HepG2 (cell line): Measurements from ENCODE around the gene UST. TPM values are rescaled to one million over a fixed set of nuclear protein-coding genes. Genes with fewer than 3 reads are reported as not detected.
A peak's percentile ranks its signal among the peaks of the same experiment; 100 is the strongest.

Source experiments
- AGO1 ChIP-seq: fragments of 200-400 bp; formaldehyde crosslinking; IDR thresholded peaks from 2 replicates; pipeline ENCODE4 v1.6.1; 2017; ENCODE audit warnings: mild to moderate bottlenecking, low read depth, low read length, moderate library complexity; ENCODE audit not compliant: poor library complexity, severe bottlenecking
- CHD4 ChIP-seq: fragments of 200-600 bp; sonication (generic); IDR thresholded peaks from 2 replicates; pipeline ENCODE4 v1.7.0; 2017; ENCODE audit warnings: mild to moderate bottlenecking, low read length, borderline replicate concordance
- GATAD2A ChIP-seq: IDR thresholded peaks from 2 replicates; pipeline ENCODE4 v1.6.1; 2016
- GTF3A ChIP-seq: sonication (generic); formaldehyde crosslinking; conservative IDR thresholded peaks from 2 replicates; pipeline ENCODE4 v1.4.0; 2020; ENCODE audit warnings: mild to moderate bottlenecking, missing genetic modification reagents
- NONO ChIP-seq, 2 experiments: fragments of 450-650 bp in 1 of 2; sonication (generic) in 1 of 2; formaldehyde crosslinking in 1 of 2; IDR thresholded peaks in 1 of 2; conservative IDR thresholded peaks in 1 of 2; 2 replicates each; pipeline versions ENCODE4 v1.6.1 to v1.8.0; 2017 to 2022; ENCODE audit warnings: mild to moderate bottlenecking in 1 of 2, missing genetic modification reagents in 1 of 2, moderate library complexity in 1 of 2
- NPAS2 ChIP-seq: sonication (generic); formaldehyde crosslinking; IDR thresholded peaks from 2 replicates; pipeline ENCODE4 v1.8.0; 2022; ENCODE audit warnings: mild to moderate bottlenecking, missing genetic modification reagents, borderline replicate concordance
- NR2F2 ChIP-seq: IDR thresholded peaks from 2 replicates; pipeline ENCODE4 v1.6.1; 2012; ENCODE audit warnings: low read depth, inconsistent platforms, borderline replicate concordance
- RBFOX2 ChIP-seq: fragments of 200-400 bp; formaldehyde crosslinking; IDR thresholded peaks from 2 replicates; pipeline ENCODE4 v1.6.1; 2017; ENCODE audit warnings: low read depth, mild to moderate bottlenecking, low read length
- RXRB ChIP-seq: IDR thresholded peaks from 2 replicates; pipeline ENCODE4 v1.6.1; 2016; ENCODE audit warnings: borderline replicate concordance, missing genetic modification reagents, missing compliant biosample characterization
- ZNF138 ChIP-seq: sonication (generic); formaldehyde crosslinking; IDR thresholded peaks from 2 replicates; pipeline ENCODE4 v1.5.0; 2020; ENCODE audit warnings: mild to moderate bottlenecking, low read depth, missing genetic modification reagents
- ZNF225 ChIP-seq: sonication (generic); formaldehyde crosslinking; IDR thresholded peaks from 2 replicates; pipeline ENCODE4 v1.4.0; 2020; ENCODE audit warnings: mild to moderate bottlenecking, missing genetic modification reagents
- ZNF230 ChIP-seq: sonication (generic); formaldehyde crosslinking; IDR thresholded peaks from 2 replicates; pipeline ENCODE4 v1.4.0; 2020; ENCODE audit warnings: mild to moderate bottlenecking, missing genetic modification reagents
- ZNF282 ChIP-seq: fragments of 450-650 bp; IDR thresholded peaks from 2 replicates; pipeline ENCODE4 v1.6.1; 2018; ENCODE audit not compliant: partially characterized antibody
- ZNF468 ChIP-seq: sonication (generic); formaldehyde crosslinking; IDR thresholded peaks from 2 replicates; pipeline ENCODE4 v1.8.0; 2022; ENCODE audit warnings: mild to moderate bottlenecking, moderate library complexity, missing genetic modification reagents
- ZNF577 ChIP-seq: sonication (generic); formaldehyde crosslinking; IDR thresholded peaks from 2 replicates; pipeline ENCODE4 v1.4.0; 2020; ENCODE audit warnings: mild to moderate bottlenecking, low read depth, missing genetic modification reagents, borderline replicate concordance
- ZNF674 ChIP-seq: sonication (generic); formaldehyde crosslinking; IDR thresholded peaks from 2 replicates; pipeline ENCODE4 v1.5.0; 2020; ENCODE audit warnings: low read depth, mild to moderate bottlenecking, missing genetic modification reagents
- ZNF773 ChIP-seq: sonication (generic); formaldehyde crosslinking; IDR thresholded peaks from 2 replicates; pipeline ENCODE4 v1.4.0; 2020; ENCODE audit warnings: missing genetic modification reagents, borderline replicate concordance
- ZNF780A ChIP-seq: sonication (generic); formaldehyde crosslinking; IDR thresholded peaks from 2 replicates; pipeline ENCODE4 v1.8.0; 2022; ENCODE audit warnings: mild to moderate bottlenecking, missing genetic modification reagents, moderate library complexity
- ZNF841 ChIP-seq: sonication (generic); formaldehyde crosslinking; IDR thresholded peaks from 2 replicates; pipeline ENCODE4 v1.8.1; 2023; ENCODE audit warnings: missing genetic modification reagents, borderline replicate concordance
- polyA plus RNA-seq, 8 experiments: library from polyadenylated mRNA; depleted of rRNA in 3 of 8; stranded (reverse) in 7 of 8; unstranded in 1 of 8; fragments of >200 nt; fragmentation: Illumina TruSeq in 4 of 8; extraction: Trizol in 4 of 8; gene quantifications; 2 replicates each; pipeline versions ENCODE4 v1.2.1 to v1.2.3, GENCODE V29; 2011 to 2016; ENCODE audit warnings: low read depth in 4 of 8, missing spikeins in 1 of 8, mixed read lengths in 1 of 8; ENCODE audit not compliant: insufficient read depth in 1 of 8
- total RNA-seq, 5 experiments: library from RNA; depleted of rRNA; stranded (reverse); fragments of >200 nt; fragmentation: Illumina TruSeq; extraction: Trizol; gene quantifications; 2 replicates each; pipeline ENCODE4 v1.2.3, GENCODE V29; 2016; ENCODE audit warnings: low read depth in 1 of 5
- TF ChIP-seq, protein P1 (sequence below): sonication (generic); formaldehyde crosslinking; IDR thresholded peaks from 2 replicates; pipeline ENCODE4 v1.5.1; 2020; ENCODE audit warnings: mild to moderate bottlenecking, missing genetic modification reagents, borderline replicate concordance
- TF ChIP-seq, protein P2 (sequence below): sonication (generic); formaldehyde crosslinking; IDR thresholded peaks from 2 replicates; pipeline ENCODE4 v1.9.0; 2022; ENCODE audit warnings: low read depth, missing genetic modification reagents
- TF ChIP-seq, protein P3 (sequence below): sonication (generic); formaldehyde crosslinking; IDR thresholded peaks from 2 replicates; pipeline ENCODE4 v1.4.0; 2020; ENCODE audit warnings: missing genetic modification reagents, low read depth, mild to moderate bottlenecking, borderline replicate concordance

Gene UST
- total and polyA plus RNA-seq, 2 of the 13 experiments (the other 11 are each of a cell fraction or from before 2014, with no cell fraction given) = 0.27 TPM; not detected in 1

DNA sequence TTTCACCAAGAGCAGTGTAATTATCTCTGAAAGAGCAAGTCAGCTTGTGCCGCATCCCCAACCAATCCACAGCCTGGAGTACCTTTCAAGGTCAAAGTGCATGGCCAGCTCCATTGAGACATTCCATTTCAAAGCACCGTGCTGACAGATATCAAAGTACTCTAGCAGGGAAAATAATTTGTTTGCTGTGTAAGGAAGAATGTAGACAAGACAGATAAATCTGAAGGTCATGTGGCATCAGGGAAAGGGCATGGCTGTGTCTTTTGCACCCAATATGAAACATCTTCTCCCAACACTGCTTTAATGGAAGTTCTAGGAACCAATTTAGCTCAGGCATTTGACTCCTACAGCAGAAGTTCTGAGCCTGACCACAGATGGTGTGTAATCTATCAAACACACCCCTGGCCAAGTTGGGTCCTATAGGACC is 328.0 kb downstream of the UST start (continued):
- TF ChIP-seq, protein P1, sequence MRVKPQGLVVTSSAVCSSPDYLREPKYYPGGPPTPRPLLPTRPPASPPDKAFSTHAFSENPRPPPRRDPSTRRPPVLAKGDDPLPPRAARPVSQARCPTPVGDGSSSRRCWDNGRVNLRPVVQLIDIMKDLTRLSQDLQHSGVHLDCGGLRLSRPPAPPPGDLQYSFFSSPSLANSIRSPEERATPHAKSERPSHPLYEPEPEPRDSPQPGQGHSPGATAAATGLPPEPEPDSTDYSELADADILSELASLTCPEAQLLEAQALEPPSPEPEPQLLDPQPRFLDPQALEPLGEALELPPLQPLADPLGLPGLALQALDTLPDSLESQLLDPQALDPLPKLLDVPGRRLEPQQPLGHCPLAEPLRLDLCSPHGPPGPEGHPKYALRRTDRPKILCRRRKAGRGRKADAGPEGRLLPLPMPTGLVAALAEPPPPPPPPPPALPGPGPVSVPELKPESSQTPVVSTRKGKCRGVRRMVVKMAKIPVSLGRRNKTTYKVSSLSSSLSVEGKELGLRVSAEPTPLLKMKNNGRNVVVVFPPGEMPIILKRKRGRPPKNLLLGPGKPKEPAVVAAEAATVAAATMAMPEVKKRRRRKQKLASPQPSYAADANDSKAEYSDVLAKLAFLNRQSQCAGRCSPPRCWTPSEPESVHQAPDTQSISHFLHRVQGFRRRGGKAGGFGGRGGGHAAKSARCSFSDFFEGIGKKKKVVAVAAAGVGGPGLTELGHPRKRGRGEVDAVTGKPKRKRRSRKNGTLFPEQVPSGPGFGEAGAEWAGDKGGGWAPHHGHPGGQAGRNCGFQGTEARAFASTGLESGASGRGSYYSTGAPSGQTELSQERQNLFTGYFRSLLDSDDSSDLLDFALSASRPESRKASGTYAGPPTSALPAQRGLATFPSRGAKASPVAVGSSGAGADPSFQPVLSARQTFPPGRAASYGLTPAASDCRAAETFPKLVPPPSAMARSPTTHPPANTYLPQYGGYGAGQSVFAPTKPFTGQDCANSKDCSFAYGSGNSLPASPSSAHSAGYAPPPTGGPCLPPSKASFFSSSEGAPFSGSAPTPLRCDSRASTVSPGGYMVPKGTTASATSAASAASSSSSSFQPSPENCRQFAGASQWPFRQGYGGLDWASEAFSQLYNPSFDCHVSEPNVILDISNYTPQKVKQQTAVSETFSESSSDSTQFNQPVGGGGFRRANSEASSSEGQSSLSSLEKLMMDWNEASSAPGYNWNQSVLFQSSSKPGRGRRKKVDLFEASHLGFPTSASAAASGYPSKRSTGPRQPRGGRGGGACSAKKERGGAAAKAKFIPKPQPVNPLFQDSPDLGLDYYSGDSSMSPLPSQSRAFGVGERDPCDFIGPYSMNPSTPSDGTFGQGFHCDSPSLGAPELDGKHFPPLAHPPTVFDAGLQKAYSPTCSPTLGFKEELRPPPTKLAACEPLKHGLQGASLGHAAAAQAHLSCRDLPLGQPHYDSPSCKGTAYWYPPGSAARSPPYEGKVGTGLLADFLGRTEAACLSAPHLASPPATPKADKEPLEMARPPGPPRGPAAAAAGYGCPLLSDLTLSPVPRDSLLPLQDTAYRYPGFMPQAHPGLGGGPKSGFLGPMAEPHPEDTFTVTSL (CRISPR knock-in tag) = peak; percentile 41; the same call in 1 of the 2 replicates
- TF ChIP-seq RXRB = peak; percentile 62; the same call in 1 of the 2 replicates
- TF ChIP-seq, protein P2, sequence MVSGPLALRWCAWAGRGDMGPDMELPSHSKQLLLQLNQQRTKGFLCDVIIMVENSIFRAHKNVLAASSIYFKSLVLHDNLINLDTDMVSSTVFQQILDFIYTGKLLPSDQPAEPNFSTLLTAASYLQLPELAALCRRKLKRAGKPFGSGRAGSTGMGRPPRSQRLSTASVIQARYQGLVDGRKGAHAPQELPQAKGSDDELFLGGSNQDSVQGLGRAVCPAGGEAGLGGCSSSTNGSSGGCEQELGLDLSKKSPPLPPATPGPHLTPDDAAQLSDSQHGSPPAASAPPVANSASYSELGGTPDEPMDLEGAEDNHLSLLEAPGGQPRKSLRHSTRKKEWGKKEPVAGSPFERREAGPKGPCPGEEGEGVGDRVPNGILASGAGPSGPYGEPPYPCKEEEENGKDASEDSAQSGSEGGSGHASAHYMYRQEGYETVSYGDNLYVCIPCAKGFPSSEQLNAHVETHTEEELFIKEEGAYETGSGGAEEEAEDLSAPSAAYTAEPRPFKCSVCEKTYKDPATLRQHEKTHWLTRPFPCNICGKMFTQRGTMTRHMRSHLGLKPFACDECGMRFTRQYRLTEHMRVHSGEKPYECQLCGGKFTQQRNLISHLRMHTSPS (CRISPR knock-in tag) = no peak
- no peak for TF ChIP-seq ZNF577 (CRISPR knock-in tag)
- no peak for TF ChIP-seq AGO1
- TF ChIP-seq ZNF468 = no peak
- TF ChIP-seq ZNF230 (CRISPR knock-in tag) = no peak
- no peak for TF ChIP-seq ZNF674 (CRISPR knock-in tag)
- peak; percentile 87 for TF ChIP-seq NR2F2
- TF ChIP-seq GATAD2A = peak; percentile 80
- no peak for TF ChIP-seq ZNF225 (CRISPR knock-in tag)
- no peak for TF ChIP-seq ZNF773 (CRISPR knock-in tag)
- TF ChIP-seq, protein P3, sequence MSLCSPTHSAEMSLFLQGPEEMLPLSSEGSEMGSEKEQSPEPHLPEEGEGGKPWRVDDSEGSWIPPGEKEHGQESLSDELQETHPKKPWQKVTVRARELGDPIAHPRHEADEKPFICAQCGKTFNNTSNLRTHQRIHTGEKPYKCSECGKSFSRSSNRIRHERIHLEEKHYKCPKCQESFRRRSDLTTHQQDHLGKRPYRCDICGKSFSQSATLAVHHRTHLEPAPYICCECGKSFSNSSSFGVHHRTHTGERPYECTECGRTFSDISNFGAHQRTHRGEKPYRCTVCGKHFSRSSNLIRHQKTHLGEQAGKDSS (CRISPR knock-in tag) = no peak
- no peak for TF ChIP-seq GTF3A
- TF ChIP-seq NONO (IDR thresholded peaks at IDR 0.05) = no peak
- peak; percentile 57; the same call in 1 of the 2 replicates for TF ChIP-seq NONO (CRISPR knock-in tag; conservative IDR thresholded peaks at IDR 0.05)
- no peak for TF ChIP-seq ZNF138 (CRISPR knock-in tag)
- no peak for TF ChIP-seq ZNF780A
- no peak for TF ChIP-seq ZNF841 (CRISPR knock-in tag)
- no peak for TF ChIP-seq RBFOX2
- TF ChIP-seq NPAS2 = no peak
- no peak; the same call in 1 of the 2 replicates for TF ChIP-seq CHD4
- no peak for TF ChIP-seq ZNF282
